ENCODE data around the gene MALT1.

DNA sequence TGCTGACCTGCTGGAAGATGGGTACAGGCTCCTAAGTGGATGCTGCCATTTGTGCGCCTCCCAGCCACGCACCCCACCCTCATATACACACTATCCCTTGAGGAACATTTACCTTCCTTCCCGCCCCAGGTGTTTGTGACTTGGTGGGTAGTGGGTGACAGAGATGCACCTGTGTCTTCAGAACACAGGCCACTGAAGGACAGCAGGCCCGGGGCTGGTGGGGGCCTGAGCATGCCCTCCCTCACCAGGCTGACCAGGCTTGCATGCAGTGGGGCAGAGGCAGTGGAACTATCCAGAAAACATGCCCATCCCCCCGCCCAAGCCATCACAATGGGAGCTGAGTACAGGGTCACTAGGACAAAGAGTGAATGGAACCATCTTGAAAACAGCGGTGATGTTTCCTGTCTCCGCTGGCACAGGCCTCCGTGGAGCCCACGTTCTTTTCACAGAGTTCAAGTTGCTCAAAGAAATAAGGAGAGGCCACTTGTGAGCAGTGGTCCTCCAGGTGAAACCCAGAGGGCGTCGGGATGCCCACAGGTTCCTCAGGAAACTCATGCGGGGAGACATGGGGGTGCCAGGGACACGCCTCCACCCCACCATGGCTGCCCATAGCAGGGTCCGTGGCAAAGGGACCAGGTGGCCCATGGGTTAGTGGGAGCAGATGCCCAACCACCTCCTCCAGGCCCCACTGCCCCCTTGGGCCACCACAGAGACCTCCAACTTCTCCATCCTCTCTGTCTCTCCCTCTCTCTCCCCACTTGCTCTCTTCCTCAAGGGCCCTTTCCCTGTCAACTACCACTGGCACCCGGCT lies 90.9 kb downstream of the MALT1 start:
- TF ChIP-seq, protein P1, sequence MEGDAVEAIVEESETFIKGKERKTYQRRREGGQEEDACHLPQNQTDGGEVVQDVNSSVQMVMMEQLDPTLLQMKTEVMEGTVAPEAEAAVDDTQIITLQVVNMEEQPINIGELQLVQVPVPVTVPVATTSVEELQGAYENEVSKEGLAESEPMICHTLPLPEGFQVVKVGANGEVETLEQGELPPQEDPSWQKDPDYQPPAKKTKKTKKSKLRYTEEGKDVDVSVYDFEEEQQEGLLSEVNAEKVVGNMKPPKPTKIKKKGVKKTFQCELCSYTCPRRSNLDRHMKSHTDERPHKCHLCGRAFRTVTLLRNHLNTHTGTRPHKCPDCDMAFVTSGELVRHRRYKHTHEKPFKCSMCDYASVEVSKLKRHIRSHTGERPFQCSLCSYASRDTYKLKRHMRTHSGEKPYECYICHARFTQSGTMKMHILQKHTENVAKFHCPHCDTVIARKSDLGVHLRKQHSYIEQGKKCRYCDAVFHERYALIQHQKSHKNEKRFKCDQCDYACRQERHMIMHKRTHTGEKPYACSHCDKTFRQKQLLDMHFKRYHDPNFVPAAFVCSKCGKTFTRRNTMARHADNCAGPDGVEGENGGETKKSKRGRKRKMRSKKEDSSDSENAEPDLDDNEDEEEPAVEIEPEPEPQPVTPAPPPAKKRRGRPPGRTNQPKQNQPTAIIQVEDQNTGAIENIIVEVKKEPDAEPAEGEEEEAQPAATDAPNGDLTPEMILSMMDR (IDR thresholded peaks at IDR 0.05; ENCODE audit: insufficient read depth, low read length, poor library complexity, severe bottlenecking): no peak
- TF ChIP-seq EZH2phosphoT487 (conservative IDR thresholded peaks at IDR 0.05; ENCODE audit: low read length): no peak

Data from SU-DHL-6 (cell line).